GM19025 (cell line): ENCODE measurements around the gene MRO.
"Not testable (repeated sequence)": the region's sequence is repeated elsewhere in the genome, so short reads cannot be mapped to it uniquely, and the experiment has no call there.

ENCODE experiments used
- ATAC-seq: cut with Tn5 transposase; IDR thresholded peaks from one replicate; pipeline ENCODE4 v1.9.1; 2021; ENCODE audit warnings: mild to moderate bottlenecking, low read depth, moderate library complexity; ENCODE audit not compliant: unreplicated experiment

The MRO gene

DNA sequence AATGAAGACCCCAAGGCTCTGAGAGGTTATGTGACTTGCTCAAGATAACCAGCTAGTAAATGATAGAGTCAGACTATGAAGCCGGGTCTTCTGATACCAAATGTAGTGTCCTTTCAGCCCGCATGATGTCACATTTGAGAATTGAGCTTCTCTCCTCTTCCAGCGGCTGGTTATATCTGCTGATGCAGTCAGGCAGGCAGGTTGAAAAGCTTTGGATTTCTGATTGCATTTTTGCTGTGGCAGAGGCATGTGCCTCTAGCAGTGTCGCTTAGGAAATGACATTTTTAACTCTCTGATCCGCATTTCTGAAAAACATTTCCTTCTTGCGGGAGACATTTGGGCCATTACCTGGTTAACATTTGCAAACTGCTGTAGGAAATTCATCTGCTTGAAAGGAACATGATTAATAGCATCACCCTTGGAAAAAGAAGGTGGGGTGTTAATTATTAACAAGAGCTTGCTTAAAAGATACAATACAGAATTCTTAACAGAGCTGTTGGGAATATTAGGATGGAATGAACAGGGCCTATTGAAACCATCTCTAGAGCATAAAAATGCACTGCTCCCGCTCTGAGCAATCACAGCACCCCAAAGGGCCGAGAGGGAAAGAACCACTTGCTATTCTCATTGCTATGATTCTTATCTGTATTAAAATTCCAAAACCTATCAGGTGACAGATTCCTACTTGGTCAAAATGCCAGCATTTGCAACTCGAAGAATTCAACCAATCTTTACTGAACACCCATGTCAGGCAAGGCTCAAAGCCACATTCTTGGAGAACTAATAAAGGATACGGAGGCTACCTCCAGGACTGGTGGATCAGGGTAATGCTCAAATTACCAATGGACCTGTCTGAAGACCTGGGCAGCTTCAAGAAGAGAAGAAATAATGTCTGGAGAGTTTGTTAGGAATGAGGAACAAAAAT, 25.9 kb downstream of the MRO start:
- ATAC-seq, result no peak

DNA sequence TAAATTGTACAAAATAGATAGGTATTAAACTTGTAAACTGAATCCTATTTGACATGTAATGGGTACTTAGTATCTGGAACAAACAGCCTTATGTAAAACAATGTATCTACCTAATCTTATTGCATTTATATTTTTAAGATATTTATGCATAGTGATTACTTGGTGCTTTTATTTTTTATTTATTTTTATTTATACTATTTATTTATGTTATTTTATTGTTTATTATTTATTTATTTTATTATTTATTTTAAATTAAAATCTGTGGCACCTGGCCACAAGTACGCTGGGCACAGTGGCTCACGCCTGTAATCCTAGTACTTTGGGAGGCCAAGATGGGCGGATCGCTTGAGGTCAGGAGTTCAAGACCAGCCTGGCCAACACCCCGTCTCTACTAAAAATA, 26.9 kb downstream of the MRO start:
- no peak for ATAC-seq

DNA sequence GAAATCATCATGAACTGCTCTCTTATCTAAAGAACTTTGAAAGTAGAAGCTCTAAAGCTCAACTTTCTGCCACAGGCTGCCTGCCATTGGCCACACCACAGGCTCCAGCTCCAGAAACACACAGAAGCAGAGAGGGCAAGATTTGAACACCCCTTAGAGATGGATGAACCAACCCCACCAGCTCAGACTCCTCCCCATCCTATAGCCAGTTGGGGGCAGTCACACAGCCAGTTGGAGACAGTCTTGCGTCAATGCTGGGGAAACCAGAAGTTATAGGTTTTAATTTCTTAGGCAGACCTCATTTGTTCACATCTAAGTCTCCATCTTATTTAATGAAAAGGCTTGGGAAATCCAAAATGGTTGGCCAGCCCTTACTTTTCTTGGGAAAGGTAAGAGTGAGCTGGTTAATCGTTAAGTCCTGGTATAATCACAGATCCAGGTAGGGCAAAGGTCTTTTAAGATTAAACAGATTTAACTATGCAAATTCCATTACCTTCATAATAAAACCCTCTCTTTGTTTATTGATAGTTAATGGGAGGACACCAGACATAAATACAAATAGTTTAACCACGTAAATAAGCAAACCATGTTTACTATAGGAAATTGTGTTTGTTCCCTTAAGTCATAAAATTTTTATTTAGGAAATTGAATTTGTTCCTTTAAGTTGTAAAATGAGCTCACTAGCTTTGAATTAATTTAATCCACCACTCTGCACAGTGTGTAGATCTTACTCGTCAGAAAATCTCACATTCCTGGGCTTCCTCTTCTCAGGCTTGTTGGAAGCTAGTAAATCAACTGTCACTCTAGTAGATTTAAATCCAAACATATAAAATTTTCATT, 28.0 kb downstream of the MRO start:
- ATAC-seq, result no peak

DNA sequence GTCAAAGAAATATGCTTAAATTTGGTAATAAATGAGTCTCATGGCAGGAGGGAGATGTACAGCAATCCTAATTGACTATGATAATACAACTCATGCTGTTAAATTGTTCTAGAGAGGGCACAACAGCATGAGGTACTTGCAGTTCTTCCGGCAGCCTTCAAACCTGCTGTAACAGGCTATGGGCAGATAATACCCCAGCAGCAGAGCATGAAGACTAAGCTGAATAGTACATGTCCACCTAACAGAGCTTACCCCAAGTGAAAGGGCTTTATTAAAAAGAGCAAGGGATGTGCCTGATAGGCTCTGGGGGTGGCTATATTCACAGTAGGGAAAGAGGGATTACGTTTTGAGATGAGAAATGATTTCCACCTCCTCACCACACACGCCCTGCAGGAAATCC, 28.9 kb downstream of the MRO start:
- no peak for ATAC-seq

DNA sequence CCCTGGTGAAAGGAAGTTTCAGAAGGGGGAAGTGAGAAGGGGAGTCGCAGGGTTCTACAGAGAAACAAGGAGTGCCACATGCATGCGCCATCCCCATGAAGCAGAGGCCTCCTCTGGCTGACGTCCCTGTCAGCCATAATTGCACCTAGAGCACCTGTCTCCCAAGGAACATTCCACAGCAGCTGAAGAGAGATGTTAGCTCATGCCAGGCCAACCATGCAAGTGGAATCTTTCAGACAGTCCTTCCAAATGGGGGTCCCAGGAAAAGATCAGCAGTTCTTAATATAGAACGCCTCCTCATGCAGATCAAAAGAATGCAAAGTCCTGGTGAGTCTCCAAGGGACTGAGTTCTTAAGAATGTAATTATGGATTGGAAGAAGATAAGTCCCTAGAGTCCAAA, 29.6 kb downstream of the MRO start:
- ATAC-seq, result no peak

DNA sequence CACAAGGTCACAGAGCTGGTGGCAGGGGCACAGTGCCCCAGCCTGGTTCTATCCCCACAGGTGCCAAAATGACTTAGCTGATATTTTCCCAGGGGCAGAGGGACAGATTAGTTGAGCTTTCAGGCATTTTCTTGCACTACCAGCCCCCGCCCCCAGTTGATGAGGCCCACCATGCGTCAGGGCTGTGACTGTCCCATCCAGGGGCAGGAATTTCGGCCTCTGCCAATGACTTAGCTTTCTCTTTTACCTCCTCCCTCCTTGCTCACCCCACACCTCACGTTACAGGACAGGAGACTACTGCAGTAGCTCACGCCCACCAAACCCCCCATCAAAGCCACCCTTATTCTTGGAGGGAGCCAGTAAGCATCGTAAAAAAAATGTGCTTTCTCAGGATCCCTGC, 31.5 kb downstream of the MRO start:
- ATAC-seq, result no peak

DNA sequence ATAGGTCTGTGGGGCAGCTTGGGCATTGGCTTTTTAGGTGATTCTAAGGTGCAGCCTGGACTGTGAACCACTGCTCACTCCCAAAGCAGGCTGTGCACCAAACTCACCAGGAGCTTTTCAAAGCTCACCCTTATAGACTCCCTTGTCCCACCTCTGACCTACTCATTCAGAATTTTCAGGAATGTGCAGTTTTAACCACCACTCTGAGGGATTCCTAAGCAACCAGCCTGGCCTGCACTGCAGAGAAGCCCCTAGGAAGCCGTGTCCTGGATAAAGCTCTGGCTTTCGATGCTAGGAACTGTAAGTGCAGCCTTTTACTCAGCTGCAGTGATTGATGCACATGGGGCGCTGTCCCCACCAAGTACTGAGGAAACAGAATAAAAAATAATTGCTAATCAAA, 33.0 kb downstream of the MRO start:
- ATAC-seq, result no peak

DNA sequence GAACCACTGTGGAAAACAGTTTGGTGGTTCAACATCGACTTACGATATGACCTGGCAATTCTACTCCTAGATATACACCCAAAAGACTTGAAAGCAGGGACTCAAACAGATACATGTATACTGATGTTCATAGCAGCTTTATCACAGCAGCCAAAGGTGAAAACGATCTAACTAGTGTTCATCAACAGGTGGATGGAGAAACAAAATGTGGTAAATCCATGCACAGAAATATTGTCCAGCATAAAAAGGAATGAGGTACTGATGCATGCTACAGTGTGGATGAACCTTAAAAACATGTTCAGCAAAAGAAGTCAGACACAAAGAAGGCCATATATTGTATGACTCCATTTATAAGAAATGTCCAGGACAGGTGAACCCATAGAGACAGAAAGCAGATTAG, 36.3 kb downstream of the MRO start:
- ATAC-seq, result no peak

DNA sequence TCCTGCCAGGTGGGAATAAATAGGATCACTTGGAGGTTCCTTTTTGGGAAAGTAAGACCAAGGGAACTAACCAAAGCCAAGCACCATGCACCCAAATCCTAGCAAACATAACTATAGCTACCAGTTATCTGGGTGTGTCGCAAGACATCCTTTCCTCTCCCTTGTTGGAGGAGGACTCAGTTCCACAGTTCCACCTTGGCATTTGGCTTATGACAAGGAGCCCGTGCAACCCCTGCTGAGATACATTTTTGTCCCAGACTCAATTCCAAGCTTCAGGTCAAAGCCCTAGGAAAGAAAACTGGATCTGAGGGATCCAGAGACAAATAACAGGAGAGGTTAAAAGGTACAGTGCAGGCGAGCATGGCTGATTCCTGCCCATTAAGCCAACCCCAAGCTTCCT, 40.8 kb downstream of the MRO start:
- ATAC-seq, result not testable (repeated sequence)

DNA sequence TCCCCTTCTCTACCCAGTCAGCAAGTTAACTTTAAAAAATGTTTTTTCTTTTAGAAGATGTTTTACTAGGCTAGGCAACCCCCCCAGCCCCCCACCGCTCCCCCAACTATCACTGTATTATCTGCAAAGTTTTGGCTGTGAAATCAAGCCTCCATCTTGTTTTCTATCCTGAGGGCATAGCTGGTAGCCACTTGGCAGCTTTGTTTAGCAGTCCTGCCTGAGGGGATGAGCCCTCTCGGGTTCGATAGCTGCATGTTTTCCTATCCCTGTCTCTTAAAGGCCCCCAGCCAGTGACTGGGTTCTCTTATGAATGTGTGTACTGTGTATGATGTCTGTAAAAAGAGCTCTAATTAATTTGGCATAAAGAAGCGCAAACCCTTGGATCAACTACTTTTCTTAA, 43.4 kb downstream of the MRO start:
- ATAC-seq, result no peak

DNA sequence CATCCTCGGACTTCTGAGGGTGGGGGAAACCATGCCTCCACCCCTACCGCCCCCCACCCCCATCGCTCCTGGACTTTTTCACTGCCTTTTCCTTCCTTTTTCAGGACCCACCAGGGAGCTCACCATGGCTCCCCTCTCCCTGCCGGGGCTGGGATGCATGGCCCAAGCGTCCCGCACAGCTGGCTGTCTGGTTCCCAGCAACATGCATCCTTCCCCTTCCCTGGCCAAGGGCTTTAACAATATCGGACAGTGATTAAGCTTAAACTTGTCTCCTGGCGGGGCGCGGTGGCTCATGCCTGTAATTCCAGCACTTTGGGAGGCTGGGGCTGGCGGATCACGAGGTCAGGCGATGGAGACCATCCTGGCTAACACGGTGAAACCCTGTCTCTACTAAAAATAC, 44.1 kb downstream of the MRO start:
- ATAC-seq, result no peak

DNA sequence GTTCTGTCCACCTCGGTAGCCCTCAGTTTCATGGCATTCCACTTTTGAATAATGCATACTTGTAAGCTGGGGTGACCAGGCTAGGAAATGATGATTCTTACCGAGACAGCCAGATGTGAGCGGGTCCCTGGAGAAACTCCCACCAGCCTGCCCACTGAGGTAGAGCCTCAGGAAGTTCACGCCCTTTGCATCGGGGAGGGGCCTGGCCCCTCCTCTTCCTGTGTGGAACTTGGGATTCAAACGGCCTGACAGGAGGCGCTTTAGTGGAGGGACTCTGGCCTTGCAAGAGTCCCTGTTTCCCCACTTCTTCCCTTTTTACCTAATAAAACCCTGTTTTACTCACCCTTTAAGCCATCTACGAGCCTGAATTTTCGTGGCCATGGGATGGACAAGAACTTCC, 44.6 kb downstream of the MRO start:
- ATAC-seq, result no peak

DNA sequence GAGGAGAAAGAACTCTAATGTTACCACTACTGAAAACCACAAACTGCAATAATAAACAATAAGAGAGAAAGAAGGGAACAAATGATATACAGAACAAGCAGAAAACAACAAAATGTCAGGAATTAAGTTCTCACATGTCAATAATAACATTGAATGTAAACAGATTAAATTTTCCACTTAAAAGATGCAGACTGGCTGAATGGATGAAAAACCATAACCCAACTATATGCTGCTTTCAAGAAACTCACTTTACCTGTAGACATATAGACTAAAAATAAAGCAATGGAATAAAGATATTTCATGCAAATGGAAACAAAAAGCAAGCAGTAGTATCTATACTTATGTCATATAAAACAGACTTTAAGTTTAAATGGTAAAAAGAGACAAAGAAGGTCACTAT, 50.4 kb downstream of the MRO start:
- ATAC-seq, result no peak

DNA sequence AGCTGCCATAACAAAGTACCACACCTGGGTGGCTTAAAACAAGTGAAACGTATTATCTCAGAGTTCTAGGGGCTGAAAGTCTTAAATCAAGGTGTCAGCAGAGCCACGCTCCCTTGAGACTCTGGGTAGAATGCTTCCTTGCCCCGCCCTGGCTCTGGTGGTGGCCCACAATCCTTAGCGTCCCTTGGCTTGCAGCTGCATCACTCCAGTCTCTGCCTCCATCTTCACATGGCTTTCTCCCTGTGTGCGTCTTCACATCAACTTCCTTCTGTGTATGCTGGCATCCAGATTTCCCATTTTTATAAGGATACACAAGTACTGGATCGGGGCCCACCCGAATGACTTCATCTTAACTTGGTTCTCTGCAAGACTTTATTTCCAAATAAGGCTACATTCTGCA, 62.5 kb downstream of the MRO start:
- ATAC-seq, result no peak

DNA sequence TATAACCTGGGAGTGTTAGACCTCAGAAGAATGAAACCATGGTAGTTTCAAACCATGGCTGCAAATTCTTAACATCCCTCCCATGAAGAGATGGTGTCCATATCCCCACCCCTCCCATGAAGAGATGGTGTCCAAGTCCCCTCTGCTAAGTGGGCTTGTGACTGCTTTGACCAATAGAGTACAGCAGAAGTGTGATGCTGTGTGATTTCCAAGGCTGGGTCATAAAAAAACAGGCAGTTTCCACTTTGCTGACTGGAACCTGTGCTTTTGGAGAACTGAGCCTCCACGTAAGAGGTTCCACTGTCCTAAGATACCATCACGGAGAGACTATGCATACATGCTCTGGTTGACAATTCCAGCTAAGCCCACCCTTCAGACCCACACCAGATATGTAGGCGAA, 65.5 kb downstream of the MRO start:
- ATAC-seq, result no peak

DNA sequence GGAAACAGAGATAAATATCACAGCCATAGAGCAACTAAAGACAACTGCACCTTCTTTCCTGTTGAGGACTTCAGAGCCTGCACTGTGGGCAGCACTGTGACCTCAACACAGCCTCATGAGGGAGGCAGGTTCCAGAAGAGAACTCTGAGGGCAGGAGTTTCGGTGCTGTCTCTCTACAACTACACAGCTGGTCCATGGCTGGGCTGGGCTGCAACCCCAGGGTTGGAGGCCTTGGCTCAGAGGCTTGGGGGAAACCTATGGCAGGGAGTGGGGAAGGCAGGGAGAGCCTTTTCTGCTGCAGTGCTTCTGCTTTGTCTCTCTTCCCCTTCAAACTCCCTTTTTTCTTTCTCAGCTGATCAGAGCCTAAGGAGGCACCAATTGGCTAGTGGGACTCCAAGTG, 66.5 kb downstream of the MRO start:
- ATAC-seq, result no peak

DNA sequence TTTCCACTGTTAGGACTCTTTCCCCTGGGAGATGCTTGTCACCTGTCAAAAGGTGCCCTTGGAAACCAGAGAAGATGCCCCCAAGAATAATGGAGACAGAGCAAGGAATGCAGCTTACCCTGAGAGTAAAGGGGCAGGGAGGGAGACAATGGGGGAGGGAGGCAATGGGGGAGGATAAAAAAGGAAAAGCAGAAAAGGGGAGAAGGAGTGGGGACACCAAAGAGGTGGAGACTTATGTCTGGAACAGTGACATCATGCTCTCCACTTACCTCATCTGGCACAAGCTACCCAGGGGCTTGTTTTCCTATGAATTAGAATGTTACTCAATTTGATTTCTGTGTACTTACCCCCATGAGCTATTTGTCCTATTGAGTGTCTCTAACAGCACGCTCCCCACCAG, 67.9 kb downstream of the MRO start:
- ATAC-seq, result no peak

DNA sequence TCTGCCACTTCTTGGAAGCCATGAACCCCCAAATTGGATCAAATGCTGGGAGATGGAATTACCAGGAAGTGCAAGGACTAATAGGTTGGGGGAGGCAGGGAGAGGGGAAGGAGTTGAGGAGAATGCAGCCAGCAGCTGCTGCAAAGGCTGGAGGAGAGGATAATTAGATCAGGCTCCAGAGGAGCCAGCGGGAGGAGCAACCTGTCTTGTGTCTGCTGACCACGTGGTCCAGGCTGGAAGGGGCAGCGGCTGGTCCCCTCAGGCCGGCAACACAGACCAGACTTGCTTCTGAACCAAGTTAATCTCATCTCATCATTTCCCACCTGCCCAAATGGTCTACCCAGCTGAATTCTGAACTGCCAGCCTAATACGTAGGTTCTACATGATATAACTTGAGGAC, 68.3 kb downstream of the MRO start:
- no peak for ATAC-seq

DNA sequence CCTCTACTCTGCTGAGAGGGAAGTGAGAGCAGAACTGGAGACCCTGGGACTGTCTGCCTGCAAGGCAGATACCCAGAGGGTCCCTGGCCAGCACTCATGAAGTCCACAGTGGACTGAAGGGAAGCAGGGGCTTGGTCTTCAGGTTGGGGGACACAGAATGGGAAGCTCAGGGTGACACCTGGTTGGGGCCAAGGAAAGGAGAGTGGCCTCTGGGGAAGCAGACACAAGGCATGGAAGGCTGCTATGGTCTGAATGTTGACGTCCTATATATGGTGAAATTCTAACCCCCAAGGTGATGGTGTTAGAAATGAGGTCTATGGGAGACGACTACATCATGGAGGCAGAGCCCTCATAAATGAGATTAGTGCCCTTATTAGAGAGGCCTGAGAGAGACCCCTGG, 69.3 kb downstream of the MRO start:
- no peak for ATAC-seq

DNA sequence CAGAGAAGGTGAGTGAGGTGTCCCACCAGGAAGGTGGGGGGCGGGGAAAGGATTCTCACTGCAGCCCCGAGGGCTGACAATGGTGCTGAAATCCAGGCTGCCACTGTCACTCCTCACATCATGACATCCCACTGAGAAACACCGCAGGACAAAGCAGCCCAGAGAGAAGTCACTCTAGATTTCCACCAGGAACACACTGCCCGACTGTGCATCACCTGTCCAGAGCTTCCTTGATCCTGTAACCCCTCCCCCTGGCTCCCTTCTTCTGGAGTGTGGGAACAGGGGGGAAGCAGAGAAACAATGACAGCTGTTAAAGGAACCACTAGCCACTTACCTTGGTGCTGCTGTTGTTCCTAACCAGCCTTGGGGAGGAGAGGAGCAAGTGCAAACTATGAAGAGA, 69.9 kb downstream of the MRO start:
- no peak for ATAC-seq

DNA sequence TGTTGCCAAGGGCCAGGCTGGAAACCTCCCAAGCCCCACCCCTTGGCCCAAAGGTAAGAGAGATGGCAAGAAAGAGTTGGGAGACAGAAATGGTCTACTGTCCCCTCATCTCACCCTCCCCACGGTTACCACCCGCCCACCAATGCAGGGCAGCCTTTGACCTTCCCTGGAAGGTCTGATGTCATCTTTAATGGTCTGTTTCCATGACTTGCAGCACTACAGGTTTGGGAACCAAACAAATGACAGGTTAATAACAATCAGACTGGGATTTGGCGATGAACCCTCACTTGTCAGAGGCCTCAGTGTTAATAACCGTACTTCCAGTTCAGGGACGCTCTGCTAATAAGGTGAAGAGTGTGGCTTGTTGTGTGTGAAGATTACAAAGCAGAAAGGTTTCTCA, 70.4 kb downstream of the MRO start:
- ATAC-seq, result no peak
